ENCODE data around the gene NAGA.
A peak's percentile ranks its signal among the peaks of the same experiment; 100 is the strongest.
"Not testable (repeated sequence)": the region's sequence is repeated elsewhere in the genome, so short reads cannot be mapped to it uniquely, and the experiment has no call there.

Gene NAGA

DNA sequence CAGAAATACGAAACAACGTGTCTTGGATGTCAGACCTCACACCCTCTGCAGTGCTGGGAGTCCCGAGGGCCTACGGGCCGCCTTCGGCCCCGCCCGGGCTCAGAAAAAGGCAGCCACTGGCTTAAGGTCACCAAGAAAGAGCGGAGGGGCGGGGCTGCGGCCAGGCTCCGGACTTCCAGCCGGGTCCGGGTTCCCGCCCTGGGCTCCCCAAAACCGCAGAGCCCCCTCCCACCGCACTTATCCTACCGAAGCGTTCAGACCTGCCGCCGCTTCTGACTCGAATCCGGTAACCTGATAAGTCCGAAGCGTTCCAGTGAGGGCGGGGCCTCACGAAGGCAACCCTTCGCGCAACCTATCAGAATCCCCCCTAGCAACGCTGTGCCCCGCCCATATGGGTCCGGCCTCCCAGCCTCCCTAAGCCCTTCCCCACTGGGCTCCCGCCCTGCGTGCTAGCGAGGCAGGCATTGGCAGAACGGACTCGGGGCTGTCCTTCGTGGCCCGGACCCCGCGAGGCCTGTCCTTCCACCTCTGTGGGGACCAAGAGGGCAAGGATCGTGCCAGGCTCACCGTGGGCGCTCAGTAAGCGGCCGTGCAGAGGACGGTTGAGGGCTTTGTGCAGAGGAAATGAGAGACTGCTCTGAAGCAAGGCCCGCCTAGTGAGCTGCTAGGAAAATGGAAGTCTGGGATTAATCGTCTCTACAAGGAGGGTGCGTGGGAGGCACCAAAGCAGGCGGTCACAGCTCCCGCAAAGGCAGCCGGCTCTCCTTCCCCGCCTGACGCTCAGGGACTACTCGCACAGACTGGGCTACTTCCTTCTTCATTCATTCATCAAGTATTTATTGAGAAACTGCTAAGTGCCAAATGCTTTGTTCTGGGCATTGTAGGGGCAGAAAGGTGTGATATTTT is at the start of gene NAGA:
TSS of gene NAGA (minus strand) at position 296 of the 906 bp plus-strand sequence. CDS start 515 bp downstream, outside the sequence.
- peak; percentile 93 to 94 for DNase-seq

DNA sequence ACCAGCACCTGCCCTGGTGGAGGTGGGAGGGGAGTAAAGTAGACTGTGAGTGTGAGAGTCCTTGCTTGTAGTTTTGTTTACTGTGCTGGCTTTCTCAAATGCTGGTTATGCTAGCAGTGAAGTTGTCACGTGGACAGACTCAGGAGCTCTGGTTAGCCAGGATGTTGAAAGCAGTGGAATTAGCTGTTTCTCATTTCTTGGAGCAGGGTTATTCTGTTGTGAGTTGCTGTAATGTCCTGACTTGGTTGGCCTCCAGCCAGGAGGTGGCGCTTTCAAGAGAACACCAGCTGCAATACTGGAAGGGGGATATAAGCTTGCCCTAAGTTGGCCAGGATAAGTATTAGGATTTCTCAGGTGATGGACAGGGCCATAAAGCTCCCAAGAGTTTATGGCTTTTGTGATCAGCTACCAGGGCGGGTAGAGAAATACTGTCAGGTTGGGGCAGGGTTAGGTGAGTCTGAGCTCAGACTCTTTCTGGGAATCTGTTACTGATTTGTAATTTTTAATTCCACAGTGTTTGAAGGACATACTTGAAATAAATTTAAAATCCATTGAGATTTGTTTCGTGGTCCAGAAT is 46.3 kb upstream of the NAGA start:
- no peak for DNase-seq

GRCh38 chr22:42115420-42115830 is 44.8 kb upstream of the NAGA start:
- DNase-seq: not testable (repeated sequence)

DNA sequence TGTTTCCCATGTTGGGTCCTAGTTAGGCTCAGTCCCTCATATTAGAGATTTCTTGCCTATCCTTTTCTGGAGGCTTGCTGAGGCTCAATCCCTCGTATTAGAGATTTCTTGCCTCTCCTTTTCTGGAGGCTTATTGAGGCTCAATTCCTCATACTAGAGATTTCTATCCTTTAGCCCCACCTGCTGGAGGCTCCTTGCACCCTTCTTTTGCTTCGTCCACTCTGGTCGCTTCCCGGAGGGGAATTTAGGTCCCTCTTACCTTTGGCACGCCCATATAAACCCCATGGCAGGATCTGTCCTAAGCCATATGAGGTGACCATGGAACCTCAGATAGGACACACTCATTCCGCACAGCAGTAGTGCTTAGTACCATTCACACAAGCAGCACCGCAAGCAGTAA is 44.1 kb upstream of the NAGA start:
- no peak for DNase-seq

GRCh38 chr22:42112793-42113192 is 42.2 kb upstream of the NAGA start:
- not testable (repeated sequence) for DNase-seq

DNA sequence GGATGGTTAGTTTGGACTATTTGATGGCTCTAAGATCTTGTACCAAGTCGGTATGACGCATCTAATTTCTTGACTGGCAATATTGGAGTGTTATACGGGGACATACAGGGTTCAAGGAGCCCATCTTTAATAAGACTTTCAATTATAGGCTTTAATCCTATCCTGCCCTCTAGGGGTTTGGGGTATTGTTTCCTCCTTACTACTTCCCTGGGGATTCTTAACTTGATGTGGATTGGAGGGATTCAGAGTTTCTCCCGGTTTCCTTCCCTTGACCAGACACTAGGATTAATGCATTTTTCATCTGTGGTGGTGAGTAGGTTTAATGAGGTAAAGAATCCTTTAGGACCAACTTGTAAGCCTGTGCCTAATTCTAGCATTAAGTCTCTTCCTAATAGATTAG is 41.2 kb upstream of the NAGA start:
- DNase-seq: no peak

- DNase-seq: no peak
Measured at GRCh38 chr22:42108848-42109247, 38.2 kb upstream of the NAGA start.

GRCh38 chr22:42104332-42104860 is 33.8 kb upstream of the NAGA start:
- DNase-seq: not testable (repeated sequence)

DNA sequence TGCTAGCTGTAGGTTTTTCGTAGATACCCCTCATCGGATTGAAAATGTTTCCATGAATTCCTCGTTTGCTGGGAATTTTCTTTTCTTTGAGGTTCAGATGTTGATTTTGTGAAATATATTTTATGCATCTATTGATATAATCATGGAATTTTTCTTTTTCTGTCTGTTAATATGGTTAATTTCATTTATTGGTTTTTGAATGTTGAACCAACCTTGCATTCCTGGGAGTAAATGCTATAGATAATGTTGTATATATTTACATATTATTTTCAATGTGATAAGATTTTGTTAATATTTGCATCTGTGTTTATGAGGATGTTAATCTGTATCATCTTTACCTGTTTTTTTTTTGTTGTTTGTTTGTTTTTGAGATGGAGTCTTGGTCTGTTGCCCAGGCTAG is 30.6 kb upstream of the NAGA start:
- no peak for DNase-seq

GRCh38 chr22:42091455-42091782 is 20.8 kb upstream of the NAGA start:
- DNase-seq: no peak

GRCh38 chr22:42090596-42091454 is 20.2 kb upstream of the NAGA start, which contains the start of gene NDUFA6:
Gene NDUFA6 (minus strand): TSS chr22:42090772. CDS start chr22:42090744, 28 bp downstream.
- peak; percentile 96 to 98 for DNase-seq

DNA sequence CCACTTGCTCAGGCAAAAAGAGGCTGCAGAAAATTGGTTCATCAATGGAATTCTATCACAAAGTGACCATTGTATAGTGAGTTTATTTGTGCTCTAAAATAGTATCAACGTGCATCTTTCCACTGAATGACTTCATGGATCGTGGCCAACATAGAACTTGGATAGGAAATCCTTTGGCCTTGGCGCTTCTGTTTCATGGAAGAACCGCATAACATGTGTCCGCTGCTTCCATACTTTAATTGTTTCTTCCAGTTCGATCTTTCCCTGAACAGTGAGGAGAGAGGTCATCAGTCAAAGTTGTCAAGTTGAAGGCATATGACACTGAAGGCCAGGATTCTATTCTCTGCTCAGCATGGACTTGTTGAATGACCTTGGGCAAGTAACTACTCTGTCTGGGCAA is 15.4 kb upstream of the NAGA start:
- DNase-seq: no peak

DNA sequence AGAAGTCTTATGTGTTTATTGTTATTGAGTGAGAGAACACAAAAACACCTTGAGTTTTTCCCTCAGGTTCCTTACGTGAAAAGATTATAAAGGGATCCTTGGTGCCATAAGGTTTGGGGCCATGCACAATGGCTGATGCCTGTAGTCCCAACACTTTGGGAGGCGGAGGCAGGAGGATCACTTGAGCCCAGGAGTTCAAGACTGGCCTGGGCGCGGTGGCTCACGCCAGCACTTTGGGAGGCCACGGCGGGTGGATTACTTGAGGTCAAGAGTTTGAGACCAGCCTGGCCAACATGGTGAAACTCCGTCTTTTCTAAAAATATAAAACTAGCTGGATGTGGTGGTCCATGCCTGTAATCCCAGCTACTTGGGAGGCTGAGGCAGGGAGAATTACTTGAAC is 14.3 kb upstream of the NAGA start:
- DNase-seq: no peak

- DNase-seq: no peak
Measured at GRCh38 chr22:42083119-42083518, 12.5 kb upstream of the NAGA start.

DNA sequence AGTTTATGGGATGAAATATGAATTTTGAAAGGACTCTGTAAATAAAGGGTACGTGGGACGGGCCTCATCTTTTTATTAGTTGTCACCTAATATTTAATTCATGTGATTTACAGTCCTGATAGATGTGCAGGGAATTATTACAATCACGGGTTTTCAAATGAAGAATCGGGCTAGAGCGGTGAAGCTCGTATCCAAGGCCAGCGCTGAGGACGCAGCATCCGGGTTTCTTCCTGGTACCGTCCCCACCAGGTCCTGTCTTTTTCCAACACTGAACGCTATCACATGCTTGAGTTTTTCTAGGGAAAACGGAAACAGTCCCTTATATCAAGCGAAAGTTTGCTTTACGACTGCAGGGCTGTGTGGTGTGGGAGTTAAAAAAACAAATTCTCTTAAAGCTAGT is 9.7 kb upstream of the NAGA start:
- DNase-seq: no peak

- peak; percentile 97 to 98 for DNase-seq
Measured at GRCh38 chr22:42079319-42080251, 9.0 kb upstream of the NAGA start, which contains the start of gene SMDT1. Gene SMDT1 (plus strand): TSS chr22:42079700. CDS start chr22:42079769, 69 bp downstream.

DNA sequence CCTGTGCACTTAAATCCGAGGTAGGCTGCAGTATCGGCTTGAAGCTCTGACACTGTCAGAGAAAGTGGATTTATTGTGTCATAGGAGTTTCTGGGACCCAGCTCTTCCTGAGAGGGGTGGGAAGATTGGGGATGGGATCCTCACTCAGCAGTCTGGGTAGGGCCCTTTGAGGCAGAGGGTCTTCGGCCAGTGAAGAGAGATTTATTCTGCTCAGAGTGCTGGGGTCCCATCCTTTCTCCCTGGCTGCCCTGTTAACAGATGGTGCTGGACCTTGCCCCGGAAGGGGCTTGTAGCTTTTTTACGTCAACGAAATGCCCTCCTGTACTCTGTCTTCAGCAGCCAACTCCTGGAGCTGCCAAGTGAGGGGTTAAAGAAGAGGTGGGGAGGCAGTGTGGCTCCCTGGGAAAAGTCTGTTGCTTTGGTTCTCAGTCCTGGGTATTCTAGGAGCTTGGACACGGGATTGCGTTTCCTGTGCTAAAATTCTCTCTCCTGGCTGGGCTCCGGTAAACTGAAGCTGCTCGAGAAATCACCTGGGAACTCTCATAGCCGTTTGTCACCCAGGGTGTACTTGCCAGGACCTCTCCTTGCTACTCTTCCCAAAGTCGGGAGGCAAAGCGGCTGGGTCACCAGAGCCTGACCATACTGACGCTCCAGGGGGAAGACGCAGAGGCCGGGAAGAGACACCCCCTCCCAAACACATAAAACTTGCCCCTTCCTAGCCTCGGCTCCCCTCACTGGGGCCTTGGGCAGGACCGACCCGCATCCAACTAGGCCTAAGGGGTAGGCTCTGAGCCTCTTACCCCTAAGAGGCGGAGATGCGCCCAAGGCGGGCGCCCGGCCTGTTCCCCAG is 8.1 kb upstream of the NAGA start:
- no peak for DNase-seq

- no peak for DNase-seq
Measured at GRCh38 chr22:42077486-42078125, 7.0 kb upstream of the NAGA start.

- DNase-seq: no peak
Measured at GRCh38 chr22:42076764-42077485, 6.3 kb upstream of the NAGA start.

Measured in stimulated activated CD4-positive, alpha-beta T cell treated with anti-CD3 and anti-CD28 coated beads, Interleukin-2, amount 100 ng/mL, for 24 hours (primary cell).